Epithelial cell of proximal tubule (primary cell): Measurements from ENCODE around the gene RPL22. TPM values are rescaled to one million over a fixed set of nuclear protein-coding genes. Genes with fewer than 3 reads are reported as not detected.

Source experiments
- DNase-seq: peaks from one replicate; pipeline ENCODE4 v3.0.0-alpha.2; 2011; ENCODE audit warnings: low read depth
- H3K4me3 ChIP-seq: 2 replicates; pipeline ENCODE4 v1.5.1; 2011; ENCODE audit warnings: low read depth, mild to moderate bottlenecking, low read length
- total RNA-seq: library from RNA; depleted of rRNA; stranded (reverse); fragments of >200 nt; gene quantifications from 2 replicates; pipeline ENCODE4 v1.2.3, GENCODE V29; 2015
- TF ChIP-seq, protein P1 (sequence below): conservative IDR thresholded peaks from 2 replicates; pipeline ENCODE4 v1.5.1; 2012; ENCODE audit warnings: low read depth, mild to moderate bottlenecking, low read length

Gene RPL22
- total RNA-seq, 1 donor from 2014 or later = 341 TPM

DNA sequence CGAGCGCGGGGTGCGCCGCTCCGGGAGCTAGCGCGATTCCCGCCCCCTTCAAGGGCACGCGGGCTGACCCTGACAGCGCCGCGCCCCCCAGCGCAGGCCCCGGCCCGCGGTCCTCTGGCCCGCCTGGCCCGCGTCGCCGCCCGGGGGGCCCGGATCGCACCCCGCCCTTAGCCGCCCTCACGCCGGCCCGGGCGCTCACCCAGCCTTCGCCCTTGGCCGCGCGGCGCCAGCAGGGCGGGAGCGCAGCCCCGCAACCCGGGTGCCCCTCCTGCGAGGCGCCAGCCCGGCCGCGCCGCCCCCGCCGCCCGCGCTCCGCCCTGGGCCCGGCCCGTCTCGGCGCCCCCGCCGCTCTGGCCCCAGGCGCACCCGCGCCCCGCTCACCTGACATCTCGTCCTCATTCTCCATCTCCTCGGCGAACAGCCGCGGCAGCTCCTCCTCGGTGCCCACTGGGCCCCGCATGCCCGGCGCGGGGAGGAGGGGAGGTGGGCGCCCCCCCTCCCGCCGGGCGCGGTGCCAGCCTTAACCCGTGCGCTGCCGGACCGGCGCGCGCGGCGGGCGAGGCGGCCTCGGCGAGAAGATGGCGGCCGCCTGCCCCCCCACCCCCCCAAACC is 19.7 kb downstream of the RPL22 start:
- TF ChIP-seq, protein P1, sequence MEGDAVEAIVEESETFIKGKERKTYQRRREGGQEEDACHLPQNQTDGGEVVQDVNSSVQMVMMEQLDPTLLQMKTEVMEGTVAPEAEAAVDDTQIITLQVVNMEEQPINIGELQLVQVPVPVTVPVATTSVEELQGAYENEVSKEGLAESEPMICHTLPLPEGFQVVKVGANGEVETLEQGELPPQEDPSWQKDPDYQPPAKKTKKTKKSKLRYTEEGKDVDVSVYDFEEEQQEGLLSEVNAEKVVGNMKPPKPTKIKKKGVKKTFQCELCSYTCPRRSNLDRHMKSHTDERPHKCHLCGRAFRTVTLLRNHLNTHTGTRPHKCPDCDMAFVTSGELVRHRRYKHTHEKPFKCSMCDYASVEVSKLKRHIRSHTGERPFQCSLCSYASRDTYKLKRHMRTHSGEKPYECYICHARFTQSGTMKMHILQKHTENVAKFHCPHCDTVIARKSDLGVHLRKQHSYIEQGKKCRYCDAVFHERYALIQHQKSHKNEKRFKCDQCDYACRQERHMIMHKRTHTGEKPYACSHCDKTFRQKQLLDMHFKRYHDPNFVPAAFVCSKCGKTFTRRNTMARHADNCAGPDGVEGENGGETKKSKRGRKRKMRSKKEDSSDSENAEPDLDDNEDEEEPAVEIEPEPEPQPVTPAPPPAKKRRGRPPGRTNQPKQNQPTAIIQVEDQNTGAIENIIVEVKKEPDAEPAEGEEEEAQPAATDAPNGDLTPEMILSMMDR = no peak
- no peak overlapping the region for H3K4me3 ChIP-seq
- DNase-seq = no peak

DNA sequence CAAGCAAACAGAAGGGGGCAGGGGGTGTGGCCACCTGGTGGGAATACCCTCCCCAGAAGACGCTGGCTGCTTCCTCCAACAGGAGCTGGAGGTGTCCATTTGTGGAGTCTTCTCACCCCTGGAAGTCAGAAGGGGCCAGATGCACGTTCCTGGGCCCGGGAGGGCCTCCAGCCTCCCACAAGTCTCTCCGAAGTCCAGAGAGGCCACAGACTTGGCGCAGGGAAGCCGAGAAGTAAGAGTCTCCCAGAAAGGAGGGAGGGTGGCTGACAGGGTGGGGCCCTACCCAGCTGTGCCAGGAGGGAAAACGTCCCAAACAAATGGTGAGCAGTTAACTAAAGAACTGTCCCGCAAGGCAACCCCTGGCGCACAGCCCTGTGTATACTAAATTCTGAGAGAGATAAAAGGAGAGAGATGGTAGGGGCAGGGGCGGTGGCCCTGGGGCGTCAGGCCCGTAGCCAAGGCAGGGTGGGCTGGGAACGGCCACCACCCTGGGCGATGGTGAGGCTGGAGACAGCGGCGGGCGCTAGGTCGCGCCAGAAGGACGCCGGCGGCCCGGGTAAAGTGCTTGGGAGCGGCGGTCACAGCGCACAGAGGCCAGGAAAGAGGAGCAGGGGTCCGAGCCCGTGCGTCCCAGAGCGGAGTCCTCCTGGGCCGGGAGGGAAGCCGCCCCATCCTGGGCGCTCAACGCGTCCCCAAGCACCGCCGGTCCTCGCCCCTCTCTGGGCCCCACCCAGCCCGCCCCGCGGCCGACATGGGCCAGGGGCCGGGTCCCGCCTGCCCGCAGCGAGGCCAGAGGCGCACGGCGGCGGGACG is 20.4 kb downstream of the RPL22 start:
- no peak for DNase-seq
- TF ChIP-seq, protein P1 = no peak
- no peak overlapping the region for H3K4me3 ChIP-seq

DNA sequence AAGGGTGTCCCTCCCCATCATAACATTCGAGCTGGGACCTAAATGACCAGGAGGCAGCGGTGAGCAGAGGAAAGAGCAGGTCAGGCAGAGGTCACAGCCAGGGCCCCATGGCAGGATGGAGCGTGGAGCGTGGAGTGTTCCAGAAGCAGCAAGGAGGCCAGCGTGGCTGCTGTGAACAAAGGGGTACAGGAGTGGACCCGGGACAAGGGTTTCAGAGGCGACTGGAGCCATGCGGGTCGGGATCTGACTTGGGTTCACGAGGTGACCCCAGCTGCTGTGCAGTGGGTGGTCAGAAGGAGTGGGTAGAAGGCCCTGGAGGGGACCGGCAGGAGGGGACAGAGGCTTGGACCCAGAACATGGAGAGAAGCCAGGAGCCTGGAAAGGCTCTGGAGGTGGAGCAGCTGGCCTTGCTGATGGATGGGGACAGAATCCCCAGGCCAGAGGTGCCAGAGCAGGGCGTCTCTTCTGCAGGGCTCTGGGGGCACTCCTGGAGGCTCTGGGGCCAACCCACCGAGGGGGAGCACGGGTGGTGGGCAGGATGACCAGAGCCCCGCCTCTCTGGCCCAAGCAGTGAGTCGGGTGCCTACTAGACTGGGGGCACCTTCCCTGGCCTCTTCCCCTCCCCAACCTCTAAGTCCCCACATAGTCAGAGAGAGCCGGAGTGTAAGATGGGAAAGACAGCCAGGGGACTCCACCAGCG is 21.6 kb downstream of the RPL22 start:
- TF ChIP-seq, protein P1 = no peak
- DNase-seq = no peak
- no peak overlapping the region for H3K4me3 ChIP-seq

DNA sequence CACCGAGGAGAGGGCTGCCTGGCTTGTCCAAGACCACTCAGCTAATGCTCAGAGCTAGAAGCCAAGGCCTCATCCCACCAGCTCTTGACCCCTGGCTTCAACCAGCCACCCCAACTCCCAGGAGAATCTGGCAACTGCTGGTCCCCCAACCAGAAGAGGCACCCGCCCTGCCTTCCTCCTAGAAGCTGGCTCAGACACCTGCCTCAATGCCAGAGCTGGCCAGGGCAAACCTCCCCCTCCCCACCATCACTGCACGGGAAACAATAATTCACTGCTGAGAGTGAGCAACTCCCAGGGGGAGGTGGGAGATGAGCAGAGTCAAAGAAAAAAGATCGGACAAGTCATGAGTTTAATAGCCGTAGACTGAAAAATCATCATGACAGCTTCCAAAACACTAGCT is 22.6 kb downstream of the RPL22 start:
- TF ChIP-seq, protein P1 = no peak
- H3K4me3 ChIP-seq = no peak overlapping the region
- no peak for DNase-seq

DNA sequence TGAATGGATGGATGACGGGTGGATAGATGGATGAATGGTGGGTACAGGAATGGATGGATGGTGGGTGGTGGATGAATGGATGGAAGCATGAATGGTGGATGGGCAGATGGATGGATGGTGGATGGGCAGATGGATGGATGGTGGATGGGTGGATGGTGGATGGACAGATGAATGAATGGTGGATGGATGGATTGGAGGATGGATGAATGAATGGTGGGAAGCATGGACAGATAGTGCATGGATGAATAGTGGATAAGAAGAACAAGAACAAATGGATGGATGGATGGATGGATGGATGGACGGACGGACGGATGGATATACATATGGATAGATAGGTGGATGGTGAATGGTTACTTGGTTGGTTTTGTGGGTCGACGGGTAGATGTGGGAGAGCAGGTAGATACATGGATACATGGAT is 24.0 kb downstream of the RPL22 start:
- TF ChIP-seq, protein P1 = no peak
- no peak for DNase-seq
- no peak overlapping the region for H3K4me3 ChIP-seq

DNA sequence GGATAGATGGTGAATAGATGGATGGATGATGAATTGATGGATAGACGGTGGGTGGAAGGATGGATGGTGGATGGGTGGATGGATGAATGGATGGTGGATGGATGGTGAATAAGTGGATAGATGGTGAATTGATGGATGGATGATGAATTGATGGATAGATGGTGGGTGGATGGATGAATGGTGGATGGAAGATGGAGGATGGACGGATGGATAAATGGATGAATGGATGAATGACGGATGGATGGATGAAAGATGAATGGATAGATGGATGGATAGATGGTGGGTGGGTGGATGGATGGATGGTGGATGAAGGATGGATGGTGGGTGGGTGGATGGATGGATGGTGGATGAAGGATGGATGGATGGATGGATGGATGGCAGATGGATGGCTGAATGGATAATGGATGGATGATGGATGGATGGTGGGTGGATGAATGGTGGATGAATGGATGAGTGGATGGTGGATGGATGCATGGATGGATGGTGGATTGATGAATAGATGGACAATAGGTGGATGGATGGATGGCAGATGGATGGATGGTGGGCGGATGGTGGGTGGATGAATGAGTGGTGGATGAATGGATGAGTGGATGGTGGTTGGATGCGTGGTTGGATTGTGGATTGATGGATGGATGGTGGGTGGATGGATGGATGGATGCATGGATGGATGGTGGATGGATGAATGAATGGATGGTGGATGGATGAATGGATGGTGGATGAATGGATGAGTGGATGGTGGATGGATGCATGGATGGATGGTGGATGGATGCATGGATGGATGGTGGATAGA is 24.6 kb downstream of the RPL22 start:
- no peak overlapping the region for H3K4me3 ChIP-seq
- TF ChIP-seq, protein P1 = no peak
- DNase-seq = no peak
